ENCODE data around the gene MET.
"Not testable (repeated sequence)": the region's sequence is repeated elsewhere in the genome, so short reads cannot be mapped to it uniquely, and the experiment has no call there.

- not testable (repeated sequence) for TF ChIP-seq BHLHE40 (IDR thresholded peaks at IDR 0.05; ENCODE audit: borderline replicate concordance in 1 of 2, low read depth in 2 of 2, low read length in 1 of 2); CTCF (IDR thresholded peaks at IDR 0.05 in 2 of 3, conservative IDR thresholded peaks at IDR 0.05 in 1 of 3; ENCODE audit: control insufficient read depth in 2 of 3, extremely low read depth in 1 of 3, insufficient read depth in 1 of 3, low read depth in 3 of 3, low read length in 3 of 3); SUPT20H (IDR thresholded peaks at IDR 0.05; ENCODE audit: borderline replicate concordance, control insufficient read depth, low read depth, low read length); TCF12 (IDR thresholded peaks at IDR 0.05; ENCODE audit: low read depth, low read length); SIN3A (IDR thresholded peaks at IDR 0.05; ENCODE audit: low read depth, low read length); RELA (IDR thresholded peaks at IDR 0.05; ENCODE audit: borderline replicate concordance, partially characterized antibody); NFIC (IDR thresholded peaks at IDR 0.05; ENCODE audit: low read depth, low read length); SMARCA5 (IDR thresholded peaks at IDR 0.05); MTA3 (IDR thresholded peaks at IDR 0.05; ENCODE audit: borderline replicate concordance, low read length); RBBP5 (conservative IDR thresholded peaks at IDR 0.05); MYB (IDR thresholded peaks at IDR 0.05; ENCODE audit: borderline replicate concordance, low read depth, low read length); EZH2 (IDR thresholded peaks at IDR 0.05; ENCODE audit: borderline replicate concordance, control insufficient read depth, low read depth, low read length); MAX (IDR thresholded peaks at IDR 0.05; ENCODE audit: low read depth, low read length)
Measured at GRCh38 chr7:116638592-116638991, 33.4 kb upstream of the MET start.
